Retinal pigment epithelial cell (primary cell): ENCODE measurements around the gene DET1.

Experiments used
- DNase-seq: peaks from one replicate; pipeline ENCODE4 v3.0.0-alpha.2; 2010; ENCODE audit warnings: low read depth
- H3K4me3 ChIP-seq: 2 replicates; pipeline ENCODE4 v1.5.1; 2011; ENCODE audit warnings: mild to moderate bottlenecking, low read length, control low read depth, moderate library complexity
- CTCF ChIP-seq: conservative IDR thresholded peaks from 2 replicates; pipeline ENCODE4 v1.5.1; 2011; ENCODE audit warnings: low read depth, low read length, control low read depth, inconsistent platforms

The DET1 gene

GRCh38 chr15:88537591-88538317, 8.7 kb downstream of the DET1 start:
- TF ChIP-seq CTCF: no peak
- no peak for DNase-seq
- no peak overlapping the region for H3K4me3 ChIP-seq

GRCh38 chr15:88535607-88536313, 10.7 kb downstream of the DET1 start:
- no peak overlapping the region for H3K4me3 ChIP-seq
- no peak for DNase-seq
- TF ChIP-seq CTCF: no peak

- DNase-seq: no peak
These were observed 11.4 kb downstream of the DET1 start for GRCh38 chr15:88535100-88535499.

GRCh38 chr15:88533376-88533775, 13.1 kb downstream of the DET1 start:
- no peak overlapping the region for H3K4me3 ChIP-seq
- no peak for TF ChIP-seq CTCF
- DNase-seq: no peak

More at GRCh38 chr15:88535100-88535499, 11.4 kb downstream of the DET1 start:
- TF ChIP-seq CTCF: no peak
- H3K4me3 ChIP-seq: no peak overlapping the region

- H3K4me3 ChIP-seq: no peak overlapping the region
- DNase-seq: no peak
- no peak for TF ChIP-seq CTCF
These were observed 17.4 kb downstream of the DET1 start for GRCh38 chr15:88529021-88529630.

- no peak for TF ChIP-seq CTCF
- no peak for DNase-seq
- no peak overlapping the region for H3K4me3 ChIP-seq
These were observed 20.1 kb downstream of the DET1 start for GRCh38 chr15:88526247-88526879.
